HG02938 (cell line): ENCODE measurements around the gene RPIA.

Source experiments
- ATAC-seq: cut with Tn5 transposase; IDR thresholded peaks from one replicate; pipeline ENCODE4 v1.9.1; 2021; ENCODE audit warnings: mild to moderate bottlenecking, moderate library complexity; ENCODE audit not compliant: unreplicated experiment

Gene RPIA

GRCh38 chr2:88683160-88684021 is 8.1 kb upstream of the RPIA start:
- ATAC-seq = no peak

DNA sequence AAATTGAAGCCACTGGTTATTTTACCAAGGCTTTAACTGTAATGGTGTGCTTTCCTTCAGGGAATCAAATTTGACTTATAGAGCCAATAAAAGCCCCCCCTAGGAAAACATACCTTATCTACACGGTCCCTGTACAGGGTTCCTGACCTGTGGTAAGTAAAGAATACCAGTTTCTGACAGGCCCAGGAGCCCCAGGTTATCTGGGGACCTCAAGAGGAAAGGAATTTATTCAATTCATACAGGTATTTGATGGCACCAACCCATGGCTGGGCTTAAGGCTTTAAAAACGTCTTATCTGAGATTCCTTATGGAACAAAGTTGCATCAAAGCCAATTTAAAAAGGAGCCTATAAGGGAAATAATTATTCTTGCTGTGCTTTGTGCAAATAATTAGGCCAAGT is 7.0 kb upstream of the RPIA start:
- ATAC-seq = no peak

DNA sequence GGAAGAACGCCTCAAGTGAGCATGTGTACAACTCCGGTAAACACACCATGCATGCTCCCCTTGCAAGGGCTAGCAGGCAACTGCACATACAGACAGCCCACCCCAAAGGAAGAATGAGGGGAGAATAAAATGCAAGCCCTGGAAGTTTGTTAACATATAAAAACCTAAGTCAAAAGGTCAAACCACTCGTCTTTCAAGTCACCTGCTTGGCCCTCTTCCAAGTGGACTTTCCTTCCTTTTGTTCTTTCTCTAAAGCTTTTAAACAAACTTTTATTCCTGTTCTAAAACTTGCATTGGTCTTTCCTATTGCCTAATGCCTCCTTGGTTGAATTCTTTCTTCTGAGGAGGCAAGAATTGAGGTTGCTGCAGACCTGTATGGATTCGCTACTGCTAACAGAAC is 5.2 kb upstream of the RPIA start:
- no peak for ATAC-seq

GRCh38 chr2:88687384-88687783 is 4.1 kb upstream of the RPIA start:
- no peak for ATAC-seq

GRCh38 chr2:88690591-88691338 is 708 bp upstream of the RPIA start:
- ATAC-seq = peak; percentile 25

- no peak for ATAC-seq
Observed at GRCh38 chr2:88692187-88692586, 714 bp downstream of the RPIA start.

DNA sequence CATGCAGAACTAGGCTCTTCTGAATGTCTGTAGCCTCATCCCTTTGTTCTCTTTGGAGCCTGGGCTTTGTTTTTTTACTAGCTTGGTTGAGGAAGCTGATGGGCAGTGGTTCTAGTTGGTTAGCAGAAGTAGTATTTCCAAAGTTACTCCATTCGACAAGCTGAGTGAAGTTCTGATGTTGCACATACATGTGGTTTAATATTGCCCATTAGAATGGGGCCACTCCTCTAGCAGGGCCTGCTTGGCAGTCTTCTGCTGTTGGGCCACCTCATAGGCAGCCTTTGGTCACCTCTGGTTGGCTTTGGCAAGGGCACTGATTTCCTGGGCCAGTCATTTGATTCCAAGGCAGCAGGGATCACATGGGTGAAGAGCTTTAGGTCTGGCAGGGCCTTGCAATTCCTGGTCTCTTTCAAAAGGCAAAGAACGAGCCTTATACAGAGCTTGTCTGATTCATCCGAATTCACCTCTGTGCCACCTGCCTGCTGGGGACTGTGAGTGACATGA is 2.5 kb downstream of the RPIA start:
- no peak for ATAC-seq

DNA sequence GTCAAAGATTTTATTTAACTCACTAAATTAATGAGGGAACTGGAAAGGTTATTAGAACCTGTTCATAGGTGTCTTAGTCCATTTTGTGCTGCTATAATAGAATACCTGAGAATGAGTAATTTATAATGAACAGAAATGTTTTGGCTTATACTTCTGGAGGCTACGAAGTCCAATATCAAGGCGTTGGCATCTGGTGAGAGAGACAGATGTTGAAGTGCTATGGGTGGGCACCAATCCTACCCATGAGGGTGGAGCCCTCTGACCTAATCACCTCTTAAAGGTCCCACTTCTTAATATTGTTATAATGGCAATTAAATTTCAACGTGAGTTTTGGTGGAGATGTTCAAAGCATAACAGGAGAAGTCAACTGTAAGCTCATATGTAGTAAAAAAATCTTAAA is 5.1 kb downstream of the RPIA start:
- ATAC-seq = no peak

DNA sequence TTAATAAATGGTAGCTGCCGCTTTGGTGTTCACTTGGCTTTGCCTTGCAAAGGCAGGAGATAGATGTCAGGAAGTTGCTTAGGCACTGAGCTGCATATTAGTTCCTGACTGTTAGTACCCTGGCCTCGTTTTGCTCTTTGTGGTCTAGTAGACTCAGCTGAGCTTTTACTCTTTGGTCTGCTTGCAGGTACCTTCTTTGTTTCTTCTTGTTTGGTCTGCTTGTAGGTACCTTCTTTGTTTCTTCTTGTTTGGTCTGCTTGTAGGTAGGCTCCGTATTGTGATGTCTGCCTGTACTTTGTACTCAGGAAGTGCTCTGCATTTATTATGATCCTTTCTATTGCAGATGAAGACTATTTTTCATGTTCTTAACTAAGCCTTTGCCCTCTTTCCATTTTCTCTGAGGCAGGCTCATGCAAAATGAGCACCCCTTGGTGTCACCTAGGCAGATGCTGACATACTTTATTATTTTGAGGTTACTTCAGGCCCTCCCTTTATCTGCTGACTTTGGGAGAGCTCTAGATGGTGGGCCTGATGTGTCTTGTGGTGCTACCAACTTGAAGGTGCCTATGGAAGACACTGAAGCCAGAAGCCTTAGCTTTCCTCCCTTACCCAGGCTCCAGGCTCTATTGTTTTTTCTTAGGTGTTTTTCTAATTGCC is 6.0 kb downstream of the RPIA start:
- ATAC-seq = no peak

DNA sequence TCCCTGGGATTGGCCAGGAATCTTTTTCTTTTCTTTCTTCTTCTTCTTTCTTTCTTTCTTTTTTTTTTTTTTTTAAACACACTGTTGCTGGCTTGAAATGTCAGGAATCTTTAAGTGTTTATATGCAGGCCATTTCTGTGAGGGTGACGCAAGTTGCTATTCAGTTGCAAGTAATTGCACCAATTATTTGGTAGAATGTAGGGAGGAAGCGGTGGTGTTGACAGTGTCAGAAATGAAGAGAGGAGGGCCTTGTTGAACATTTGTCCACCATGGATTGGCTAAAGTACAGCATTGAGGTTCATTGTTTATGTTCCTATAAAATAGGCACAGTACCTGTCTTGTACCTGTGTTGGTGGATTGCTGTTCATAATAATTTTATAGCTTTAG is 6.5 kb downstream of the RPIA start:
- ATAC-seq = no peak

DNA sequence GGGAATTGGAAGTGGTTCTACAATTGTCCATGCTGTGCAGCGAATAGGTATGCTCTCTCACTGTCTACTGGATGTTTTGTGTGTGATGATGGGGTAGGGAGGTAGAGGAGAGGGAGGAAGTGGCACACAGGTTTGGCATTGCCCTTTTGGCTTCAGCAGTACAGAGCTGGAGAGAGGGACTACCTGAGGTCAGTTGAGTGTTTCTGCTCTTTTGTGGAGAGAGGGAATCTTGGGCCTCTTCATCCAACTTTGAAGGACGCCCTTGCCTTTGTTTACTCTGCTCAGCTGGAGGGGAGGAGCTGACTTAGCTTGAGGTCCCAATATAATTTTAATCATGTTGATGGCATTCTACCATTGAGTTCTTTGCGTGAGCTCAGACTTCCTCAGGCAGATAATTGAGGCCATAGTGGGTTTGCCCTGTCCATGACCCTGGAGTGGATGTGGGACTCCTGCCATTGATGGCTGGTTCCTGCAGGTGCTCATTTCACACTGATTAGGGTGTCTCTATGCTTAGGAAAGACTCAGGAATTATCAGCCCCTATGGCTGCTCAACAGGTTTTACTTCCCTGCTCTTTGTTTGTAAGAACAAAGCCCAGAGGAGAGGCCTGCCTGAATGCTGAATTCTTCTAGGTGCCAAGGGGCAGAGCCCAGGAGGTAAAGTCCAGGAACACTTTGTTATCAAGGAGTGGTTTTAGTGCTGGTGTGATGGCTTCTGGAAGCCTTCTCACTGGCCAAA is 7.2 kb downstream of the RPIA start:
- no peak for ATAC-seq

DNA sequence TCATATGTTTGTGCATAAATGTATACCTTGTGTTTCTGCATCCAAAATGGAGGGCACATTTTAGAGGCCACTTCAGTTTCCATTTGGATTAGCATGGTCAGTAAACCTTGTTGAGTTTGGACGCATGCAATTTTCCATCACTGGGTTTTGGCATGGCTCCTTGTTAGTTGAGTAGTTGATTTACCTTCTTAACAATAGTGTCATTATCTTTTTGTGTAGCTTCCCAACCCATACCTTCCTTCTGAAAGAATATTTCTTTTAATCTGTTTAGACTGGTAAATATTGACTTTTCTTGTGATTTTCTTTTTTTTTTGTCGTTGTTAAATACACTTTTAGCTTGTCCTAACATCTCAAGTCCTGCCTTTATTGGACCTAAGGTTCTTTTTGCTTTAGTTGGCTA is 15.5 kb downstream of the RPIA start:
- ATAC-seq = no peak

DNA sequence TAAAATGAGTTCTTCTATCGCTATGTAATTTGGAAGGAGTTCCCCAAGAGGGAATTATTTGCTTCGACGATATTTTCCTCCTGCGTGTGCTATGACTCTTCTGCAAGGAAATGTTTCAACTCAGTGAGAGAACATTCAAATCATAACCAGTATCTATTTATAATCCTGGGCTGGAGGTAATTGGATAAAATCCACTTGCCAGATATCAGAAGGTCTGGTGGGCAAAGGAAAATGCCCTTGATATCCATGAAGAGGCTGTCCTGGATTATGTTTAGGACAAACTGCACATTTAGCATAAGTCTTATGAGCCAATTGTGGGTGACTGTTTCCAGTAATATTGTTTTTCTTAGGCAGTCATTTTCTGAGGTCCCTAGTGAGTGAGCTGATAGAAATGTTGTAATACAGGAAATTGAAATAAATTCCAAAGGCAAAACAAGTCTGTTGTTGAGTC is 17.7 kb downstream of the RPIA start:
- ATAC-seq = no peak

GRCh38 chr2:88711289-88711688 is 19.8 kb downstream of the RPIA start:
- no peak for ATAC-seq

GRCh38 chr2:88711897-88712296 is 20.4 kb downstream of the RPIA start:
- no peak for ATAC-seq

DNA sequence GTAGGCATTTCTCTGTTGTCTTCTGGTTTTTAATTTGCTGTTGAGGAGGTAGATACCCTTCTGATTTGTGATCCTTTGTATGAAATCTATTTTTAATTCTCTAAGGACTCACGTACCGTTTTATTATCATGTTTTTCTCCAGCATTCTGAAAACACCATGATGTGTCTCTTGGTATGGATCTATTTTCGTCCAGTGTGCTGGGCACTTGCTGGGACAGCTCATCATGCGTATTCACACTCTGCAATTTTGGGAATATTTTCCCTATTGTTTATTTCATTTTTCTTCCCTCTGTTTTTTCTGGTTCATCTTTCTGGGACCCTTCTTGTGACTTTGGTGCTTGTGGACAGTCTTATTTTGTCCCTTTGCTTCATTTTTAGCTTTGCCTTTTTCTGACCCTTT is 21.9 kb downstream of the RPIA start:
- no peak for ATAC-seq

- ATAC-seq = no peak
Observed at GRCh38 chr2:88714667-88715066, 23.2 kb downstream of the RPIA start.

GRCh38 chr2:88720399-88720798 is 28.9 kb downstream of the RPIA start:
- no peak for ATAC-seq

GRCh38 chr2:88721268-88721667 is 29.8 kb downstream of the RPIA start:
- ATAC-seq = no peak

DNA sequence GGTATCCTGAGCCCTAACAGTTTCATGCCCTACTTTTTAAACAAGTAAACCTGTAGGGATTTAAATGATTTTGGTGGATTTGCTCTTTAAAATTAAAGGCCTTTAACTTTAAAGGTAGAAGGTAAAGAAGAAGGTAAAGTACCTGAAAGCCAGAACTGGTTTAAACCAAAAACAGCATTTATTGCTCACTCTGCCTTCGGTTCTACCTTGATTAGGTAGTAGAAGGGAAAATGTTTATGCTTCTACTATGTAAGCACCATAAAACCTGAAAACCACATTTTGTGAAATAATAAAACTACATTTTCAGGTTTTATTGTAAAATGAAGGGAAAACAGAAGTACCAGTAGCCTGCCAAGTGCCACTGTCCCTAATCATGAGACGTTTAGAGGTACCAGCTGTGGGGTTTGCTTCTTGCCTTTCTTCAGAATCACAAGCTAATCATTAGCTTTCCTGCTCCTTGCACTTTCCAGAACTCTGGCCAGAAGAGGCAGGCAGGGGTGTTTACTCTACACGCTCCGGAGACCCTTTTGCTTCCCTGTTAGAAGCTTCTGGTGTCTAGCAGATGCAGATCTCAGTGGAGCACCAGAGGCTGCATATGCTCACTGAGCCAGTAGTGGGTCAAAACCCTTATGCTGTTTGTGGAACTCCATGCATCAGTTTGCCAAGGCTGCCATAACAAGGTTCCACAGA is 33.3 kb downstream of the RPIA start:
- no peak for ATAC-seq
